Left renal cortex interstitium (tissue), 4 donors: ENCODE measurements around the gene IL6R. TPM values are rescaled to one million over a fixed set of nuclear protein-coding genes. Genes with fewer than 3 reads are reported as not detected.

ENCODE experiments used
- DNase-seq, 4 donors: peaks; one replicate each; pipeline ENCODE4 v3.0.0-alpha.2; 2013; ENCODE audit warnings: low read depth in 4 of 4, low spot score in 2 of 4, missing footprints in 1 of 4
- polyA plus RNA-seq, 4 donors: library from polyadenylated mRNA; unstranded; fragments of 120-200 nt; gene quantifications; one replicate each; pipeline ENCODE4 v1.2.1, GENCODE V29; 2013; ENCODE audit not compliant: insufficient read length in 4 of 4

Gene IL6R
- polyA plus RNA-seq, 4 donors, result 5.4 to 7.7 (median 6.0) TPM

GRCh38 chr1:154502744-154503115, 97.6 kb downstream of the IL6R start:
- DNase-seq, result no peak

- DNase-seq, result no peak
Observed at GRCh38 chr1:154503898-154504297, 98.8 kb downstream of the IL6R start.

- DNase-seq, result no peak
Observed at GRCh38 chr1:154512760-154513159, 107.6 kb downstream of the IL6R start.

- DNase-seq, result no peak
Observed at GRCh38 chr1:154514066-154514553, 109.0 kb downstream of the IL6R start.

GRCh38 chr1:154517661-154518060, 112.5 kb downstream of the IL6R start:
- no peak for DNase-seq

Other genes starting within 250 kb of the IL6R start
- 100 to 1,000 TPM; 249 to 292 (median 288) TPM for gene TPM3, start 213.2 kb upstream of the IL6R start, polyA plus RNA-seq
- not detected for gene CFAP141, start 199.0 kb upstream of the IL6R start, polyA plus RNA-seq
- 100 to 1,000 TPM; 143 to 206 (median 185) TPM for gene UBAP2L, start 184.4 kb upstream of the IL6R start, polyA plus RNA-seq
- gene HAX1, start 132.7 kb upstream of the IL6R start, polyA plus RNA-seq, result 10 to 100 TPM; 76.9 to 85.2 (median 83.0) TPM
- under 1 TPM in 2 of 4 donors, not detected in 2; 0.16 to 0.22 TPM for gene AQP10, start 84.2 kb upstream of the IL6R start, polyA plus RNA-seq
- gene ATP8B2, start 79.8 kb upstream of the IL6R start, polyA plus RNA-seq, result 10 to 100 TPM; 24.3 to 32.3 (median 28.0) TPM
- gene TDRD10, start 96.9 kb downstream of the IL6R start, polyA plus RNA-seq, result 1 to 10 TPM; 1.1 to 2.0 (median 1.6) TPM
- 10 to 100 TPM in 2 of 4 donors, 1 to 10 TPM in 2; 9.2 to 12.6 (median 10.4) TPM for gene SHE, start 97.1 kb downstream of the IL6R start, polyA plus RNA-seq
- 100 to 1,000 TPM; 104 to 119 (median 115) TPM for gene UBE2Q1, start 153.3 kb downstream of the IL6R start, polyA plus RNA-seq
- gene CHRNB2, start 162.4 kb downstream of the IL6R start, polyA plus RNA-seq, result under 1 TPM; 0.37 to 0.67 (median 0.41) TPM
- gene ADAR, start 202.8 kb downstream of the IL6R start, polyA plus RNA-seq, result 100 to 1,000 TPM; 132 to 153 (median 142) TPM